Measurements from ENCODE around the gene KRI1.
A peak's percentile ranks its signal among the peaks of the same experiment; 100 is the strongest.
"Not testable (repeated sequence)": the region's sequence is repeated elsewhere in the genome, so short reads cannot be mapped to it uniquely, and the experiment has no call there.

Gene KRI1

GRCh38 chr19:10574462-10574861, 8.7 kb upstream of the KRI1 start:
- DNase-seq: no peak

GRCh38 chr19:10573793-10574192, 8.0 kb upstream of the KRI1 start:
- not testable (repeated sequence) for DNase-seq

- peak; percentile 99 for DNase-seq
Observed at GRCh38 chr19:10568826-10569651, 3.2 kb upstream of the KRI1 start, which contains the start of gene CDKN2D. TSS of gene CDKN2D (minus strand) at chr19:10568979. CDS start at chr19:10568653, 326 bp downstream.

GRCh38 chr19:10568062-10568825, 2.4 kb upstream of the KRI1 start:
- no peak for DNase-seq

GRCh38 chr19:10567656-10568055, 1.8 kb upstream of the KRI1 start:
- no peak for DNase-seq

- no peak for DNase-seq
Observed at GRCh38 chr19:10566658-10567410, 1.0 kb upstream of the KRI1 start.

- no peak for DNase-seq
Observed at GRCh38 chr19:10566408-10566657, 523 bp upstream of the KRI1 start.

GRCh38 chr19:10565028-10565566, 713 bp downstream of the KRI1 start:
- DNase-seq: no peak

GRCh38 chr19:10562609-10563008, 3.2 kb downstream of the KRI1 start:
- DNase-seq: no peak

GRCh38 chr19:10560154-10560553, 5.7 kb downstream of the KRI1 start:
- DNase-seq: no peak

GRCh38 chr19:10557603-10558197, 8.1 kb downstream of the KRI1 start:
- no peak for DNase-seq

GRCh38 chr19:10555610-10555973, 10.2 kb downstream of the KRI1 start:
- DNase-seq: no peak

GRCh38 chr19:10554760-10555609, 10.8 kb downstream of the KRI1 start:
- DNase-seq: no peak

- DNase-seq: no peak
Observed at GRCh38 chr19:10553943-10554381, 11.8 kb downstream of the KRI1 start.

GRCh38 chr19:10553087-10553667, 12.6 kb downstream of the KRI1 start:
- no peak for DNase-seq

GRCh38 chr19:10552510-10553053, 13.2 kb downstream of the KRI1 start:
- no peak for DNase-seq

- DNase-seq: no peak
Observed at GRCh38 chr19:10551698-10552301, 14.0 kb downstream of the KRI1 start.

- DNase-seq: not testable (repeated sequence)
Observed at GRCh38 chr19:10551006-10551405, 14.8 kb downstream of the KRI1 start.

GRCh38 chr19:10550336-10550735, 15.5 kb downstream of the KRI1 start:
- no peak for DNase-seq

- DNase-seq: no peak
Observed at GRCh38 chr19:10549733-10550132, 16.1 kb downstream of the KRI1 start.

- DNase-seq: no peak
Observed at GRCh38 chr19:10548746-10549276, 17.0 kb downstream of the KRI1 start.
